Neural crest cell (in vitro differentiated cells): ENCODE results near the gene TCERG1L. TPM values are rescaled to one million over a fixed set of nuclear protein-coding genes. Genes with fewer than 3 reads are reported as not detected.
A peak's percentile ranks its signal among the peaks of the same experiment; 100 is the strongest.

ENCODE experiments used
- DNase-seq: peaks from one replicate; pipeline ENCODE4 v3.0.0; 2021; ENCODE audit warnings: low read depth, mixed read lengths, low spot score
- H3K27ac Mint-ChIP-seq: one replicate; pipeline ENCODE4 v1.8.0; 2021; ENCODE audit warnings: mild to moderate bottlenecking, mixed read lengths; ENCODE audit not compliant: unreplicated experiment
- H3K27me3 Mint-ChIP-seq: 2 replicates; pipeline ENCODE4 v1.8.0; 2021; ENCODE audit warnings: low read depth, mild to moderate bottlenecking, mixed read lengths
- H3K36me3 Mint-ChIP-seq: 2 replicates; pipeline ENCODE4 v1.8.0; 2021; ENCODE audit warnings: low read depth, mild to moderate bottlenecking, mixed read lengths
- H3K4me1 Mint-ChIP-seq: 2 replicates; pipeline ENCODE4 v1.8.0; 2021; ENCODE audit warnings: mixed read lengths
- H3K4me3 Mint-ChIP-seq: one replicate; pipeline ENCODE4 v1.8.0; 2021; ENCODE audit warnings: mild to moderate bottlenecking, mixed read lengths
- H3K9me3 Mint-ChIP-seq: 2 replicates; pipeline ENCODE4 v1.8.0; 2021; ENCODE audit warnings: mixed read lengths
- CTCF ChIP-seq: fragments of 200-600 bp; sonication (generic); conservative IDR thresholded peaks from 2 replicates; pipeline ENCODE4 v1.5.0; 2021; ENCODE audit warnings: antibody characterized with exemption, mild to moderate bottlenecking
- total RNA-seq: library from RNA; stranded (reverse); gene quantifications from 2 replicates; pipeline ENCODE4 v1.2.1, GENCODE V29; 2021

TCERG1L gene
- total RNA-seq, 1 donor from 2014 or later: 0.96 TPM

GRCh38 chr10:131119626-131120355 lies 191.7 kb downstream of the TCERG1L start:
- peaks cover 4% of the 10 kb centered on the region for H3K4me1 Mint-ChIP-seq
- H3K4me3 Mint-ChIP-seq: no peak overlapping the region
- no peak for DNase-seq
- TF ChIP-seq CTCF: no peak
- H3K36me3 Mint-ChIP-seq: no peaks in the 10 kb centered on the region
- no peaks in the 10 kb centered on the region for H3K27me3 Mint-ChIP-seq
- no peaks in the 10 kb centered on the region for H3K9me3 Mint-ChIP-seq
- H3K27ac Mint-ChIP-seq: peak overlapping the region; percentile 69

DNA sequence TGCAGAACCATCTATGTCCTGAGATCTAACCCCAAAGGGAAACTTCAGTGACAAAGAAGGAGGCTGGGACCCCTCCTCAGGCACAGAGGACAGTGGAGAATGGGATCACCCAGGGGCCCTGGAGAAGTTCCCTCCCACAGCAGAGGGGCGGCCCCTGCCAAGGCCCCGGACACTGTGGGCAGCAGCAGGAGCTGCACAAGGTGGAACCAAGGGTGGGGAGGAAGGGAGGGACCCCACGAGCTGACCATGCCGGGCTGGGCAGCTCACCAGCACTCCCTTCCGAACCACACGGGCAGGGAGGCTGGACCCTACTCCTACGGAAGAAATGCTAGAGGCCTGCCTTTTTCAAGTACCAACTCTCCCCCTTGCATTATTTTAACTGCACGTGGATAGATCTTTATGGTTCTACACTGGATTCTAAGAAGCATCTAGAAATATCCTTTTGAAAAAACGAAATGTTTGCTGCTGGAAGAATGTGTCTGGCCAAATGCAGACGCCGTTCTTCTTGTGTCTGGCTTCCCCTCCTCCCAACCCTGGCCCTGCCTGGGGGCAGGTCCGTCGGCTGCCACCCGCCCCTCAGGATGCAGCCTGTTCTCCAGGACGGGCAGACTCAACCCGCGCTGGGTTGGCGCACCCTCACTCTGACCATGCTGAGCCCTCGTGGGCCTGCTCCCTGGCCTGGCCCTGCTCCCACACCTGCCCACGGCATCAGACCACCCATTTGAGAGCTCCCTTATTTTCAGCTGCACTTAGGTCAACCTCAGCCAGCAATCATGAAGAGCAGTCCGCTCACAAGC lies 193.9 kb downstream of the TCERG1L start:
- no peaks in the 10 kb centered on the region for H3K27me3 Mint-ChIP-seq
- H3K27ac Mint-ChIP-seq: peak overlapping the region; percentile 57
- no peak for TF ChIP-seq CTCF
- peaks cover 4% of the 10 kb centered on the region for H3K4me1 Mint-ChIP-seq
- no peaks in the 10 kb centered on the region for H3K36me3 Mint-ChIP-seq
- no peaks in the 10 kb centered on the region for H3K9me3 Mint-ChIP-seq
- H3K4me3 Mint-ChIP-seq: no peak overlapping the region
- no peak for DNase-seq

DNA sequence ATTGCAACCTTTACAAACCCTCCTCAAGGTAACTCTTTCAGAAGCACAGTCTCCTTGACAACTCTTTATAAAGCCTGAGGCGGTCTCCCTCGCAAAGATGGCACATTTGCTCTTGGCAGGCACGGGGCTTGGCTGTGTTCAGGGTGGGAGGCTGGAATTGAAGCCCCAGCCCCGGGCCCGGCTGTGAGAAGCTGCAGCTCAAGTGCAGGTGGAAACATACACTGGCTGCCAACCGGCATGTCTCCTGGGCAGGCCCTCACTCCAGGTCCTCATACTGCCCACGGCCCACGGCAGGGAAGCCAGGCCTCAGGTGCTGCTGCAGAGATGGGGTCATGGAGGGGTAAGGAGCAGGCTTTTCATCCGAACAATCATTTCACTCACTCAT lies 194.5 kb downstream of the TCERG1L start:
- no peak overlapping the region for H3K27ac Mint-ChIP-seq
- H3K27me3 Mint-ChIP-seq: no peaks in the 10 kb centered on the region
- H3K36me3 Mint-ChIP-seq: no peaks in the 10 kb centered on the region
- H3K4me3 Mint-ChIP-seq: no peak overlapping the region
- no peak for TF ChIP-seq CTCF
- no peak for DNase-seq
- no peaks in the 10 kb centered on the region for H3K9me3 Mint-ChIP-seq
- peaks cover 4% of the 10 kb centered on the region for H3K4me1 Mint-ChIP-seq

DNA sequence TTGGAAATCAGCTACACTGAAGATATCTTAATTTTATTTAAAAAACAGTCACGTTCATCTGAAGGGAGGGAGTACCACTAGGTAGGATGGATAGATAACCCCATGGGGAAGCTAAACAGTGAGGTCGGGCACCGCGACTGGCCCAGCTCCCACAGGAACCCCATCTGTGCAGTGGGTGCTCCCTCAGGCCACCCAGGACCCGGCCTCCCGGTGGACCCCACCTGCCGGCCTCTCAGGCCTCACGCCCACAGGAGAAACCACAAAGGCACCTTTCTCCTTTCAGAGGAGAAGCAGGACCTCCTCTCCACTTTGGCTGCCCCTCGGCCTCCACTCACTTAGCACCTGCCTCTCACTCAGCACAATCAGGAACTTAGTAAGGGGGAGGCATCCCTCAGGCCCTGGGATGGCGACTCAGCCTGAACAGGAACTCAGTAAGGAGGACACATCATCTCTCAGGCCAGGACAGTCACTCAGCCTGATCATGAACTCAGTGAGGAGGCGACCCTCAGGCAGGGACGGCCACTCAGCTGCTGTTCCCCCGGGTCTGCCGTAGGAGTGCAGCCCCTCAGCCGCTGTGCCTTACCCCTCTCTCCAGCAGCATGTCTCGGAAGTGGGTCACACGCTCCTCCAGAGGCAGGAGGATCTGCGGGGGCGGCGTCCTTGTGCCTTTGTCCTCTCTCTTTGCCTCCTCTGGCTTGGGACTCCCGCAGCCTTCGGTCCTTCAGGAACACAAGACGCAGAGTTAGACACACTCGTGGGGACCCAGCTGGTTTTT lies 195.1 kb downstream of the TCERG1L start:
- Mint-ChIP-seq H3K4me1 (peaks cover 10% of the 10 kb centered on the region), H3K27ac (no peak overlapping the region), H3K27me3 (no peaks in the 10 kb centered on the region), H3K36me3 (no peaks in the 10 kb centered on the region), H3K4me3 (no peak overlapping the region), H3K9me3 (no peaks in the 10 kb centered on the region)
- DNase-seq: no peak
- no peak for TF ChIP-seq CTCF

- Mint-ChIP-seq H3K27ac (no peak overlapping the region), H3K4me3 (no peak overlapping the region), H3K4me1 (peaks cover 12% of the 10 kb centered on the region), H3K36me3 (no peaks in the 10 kb centered on the region), H3K27me3 (no peaks in the 10 kb centered on the region), H3K9me3 (no peaks in the 10 kb centered on the region)
- DNase-seq: no peak
- no peak for TF ChIP-seq CTCF
Observed at GRCh38 chr10:131115801-131116200, 195.7 kb downstream of the TCERG1L start.
